ENCODE results near the gene CAMK1D.

CAMK1D gene

DNA sequence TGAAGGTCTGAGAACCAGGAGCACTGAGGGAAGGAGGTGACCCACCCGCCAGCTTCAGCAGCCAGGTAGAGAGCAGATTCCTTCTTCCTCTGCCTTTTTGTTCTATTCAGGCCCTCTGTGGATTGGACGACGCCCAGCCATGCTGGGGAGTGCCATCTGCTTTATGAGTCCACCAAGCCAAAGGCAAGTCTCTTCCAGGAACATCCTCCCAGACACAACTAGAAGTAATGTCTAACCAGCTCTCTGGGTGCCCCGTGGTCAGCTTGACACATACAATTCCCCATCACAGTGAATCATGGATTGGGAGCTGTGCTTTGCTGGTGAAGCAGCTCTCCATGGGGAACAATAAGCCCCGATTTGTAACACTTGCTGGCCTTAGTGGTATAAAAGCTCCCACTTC, 526.9 kb downstream of the CAMK1D start:
- Histone ChIP-seq H3K27me3 (ENCODE audit: control insufficient read depth in 1 of 2, insufficient read depth in 2 of 2, low read length in 2 of 2) (no peaks in the 10 kb centered on the region), H3K9me3 (ENCODE audit: control insufficient read depth in 2 of 2, low read length in 2 of 2) (no peaks in the 10 kb centered on the region), H3K36me3 (ENCODE audit: control insufficient read depth in 2 of 2, insufficient read depth in 2 of 2, low read length in 2 of 2) (no peaks in the 10 kb centered on the region), H3K27ac (ENCODE audit: low read length) (no peak overlapping the region), H3K4me1 (ENCODE audit: control insufficient read depth, insufficient read depth, low read length) (peaks cover 8% of the 10 kb centered on the region), H3K4me3 (ENCODE audit: low read length in 2 of 2) (no peak overlapping the region), H3K9ac (ENCODE audit: low read length in 2 of 2) (no peak overlapping the region)

DNA sequence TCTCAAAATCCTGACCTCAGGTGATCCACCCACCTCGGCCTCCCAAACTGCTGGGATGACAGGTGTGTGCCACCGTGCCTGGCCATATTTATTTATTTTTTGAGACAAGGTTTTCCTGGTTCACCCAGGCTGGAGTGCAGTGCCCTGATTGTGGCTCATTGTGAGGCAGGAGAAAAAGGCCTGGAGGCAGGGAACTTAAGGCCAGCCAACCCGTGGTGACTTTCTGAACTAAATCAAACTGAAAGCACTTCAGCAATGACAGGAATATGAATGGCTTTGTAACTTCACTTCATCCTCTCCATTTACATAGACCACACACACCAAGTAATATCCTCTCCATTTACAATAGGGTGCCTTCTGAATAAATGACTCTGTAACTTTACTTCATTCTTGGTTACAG, 527.8 kb downstream of the CAMK1D start:
- no peaks in the 10 kb centered on the region for H3K9me3 ChIP-seq (ENCODE audit: control insufficient read depth in 2 of 2, low read length in 2 of 2)
- no peaks in the 10 kb centered on the region for H3K27me3 ChIP-seq (ENCODE audit: control insufficient read depth in 1 of 2, insufficient read depth in 2 of 2, low read length in 2 of 2)
- H3K9ac ChIP-seq (ENCODE audit: low read length in 2 of 2): no peak overlapping the region
- peaks cover 8% of the 10 kb centered on the region for H3K4me1 ChIP-seq (ENCODE audit: control insufficient read depth, insufficient read depth, low read length)
- no peak overlapping the region for H3K4me3 ChIP-seq (ENCODE audit: low read length in 2 of 2)
- no peaks in the 10 kb centered on the region for H3K36me3 ChIP-seq (ENCODE audit: control insufficient read depth in 2 of 2, insufficient read depth in 2 of 2, low read length in 2 of 2)
- no peak overlapping the region for H3K27ac ChIP-seq (ENCODE audit: low read length)

GRCh38 chr10:12880423-12880822, 531.1 kb downstream of the CAMK1D start:
- Histone ChIP-seq H3K4me1 (ENCODE audit: control insufficient read depth, insufficient read depth, low read length) (peaks cover 3% of the 10 kb centered on the region), H3K36me3 (ENCODE audit: control insufficient read depth in 2 of 2, insufficient read depth in 2 of 2, low read length in 2 of 2) (no peaks in the 10 kb centered on the region), H3K9ac (ENCODE audit: low read length in 2 of 2) (no peak overlapping the region), H3K9me3 (ENCODE audit: control insufficient read depth in 2 of 2, low read length in 2 of 2) (no peaks in the 10 kb centered on the region), H3K4me3 (ENCODE audit: low read length in 2 of 2) (no peak overlapping the region), H3K27me3 (ENCODE audit: control insufficient read depth in 1 of 2, insufficient read depth in 2 of 2, low read length in 2 of 2) (no peaks in the 10 kb centered on the region), H3K27ac (ENCODE audit: low read length) (no peak overlapping the region)

DNA sequence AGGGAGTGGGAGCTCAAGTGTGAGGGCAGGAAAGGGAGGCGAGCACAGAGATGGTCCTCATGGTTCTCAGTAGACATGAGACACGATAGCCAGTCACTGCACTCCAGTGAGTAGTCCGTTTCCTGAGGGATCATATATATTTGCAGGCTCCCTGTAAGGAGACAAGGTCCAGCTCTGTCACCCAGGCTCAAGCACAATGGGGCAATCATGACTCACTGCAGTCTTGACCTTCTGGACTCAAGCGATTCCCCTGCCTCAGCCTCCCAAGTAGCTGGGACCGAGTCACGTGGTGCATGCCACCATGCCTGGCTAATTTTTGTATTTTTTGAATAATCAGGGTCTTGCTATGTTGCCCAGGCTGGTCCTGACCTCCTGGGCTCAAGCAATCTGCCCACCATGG, 535.5 kb downstream of the CAMK1D start:
- peaks cover 4% of the 10 kb centered on the region for H3K4me1 ChIP-seq (ENCODE audit: control insufficient read depth, insufficient read depth, low read length)
- H3K9me3 ChIP-seq (ENCODE audit: control insufficient read depth in 2 of 2, low read length in 2 of 2): no peaks in the 10 kb centered on the region
- H3K9ac ChIP-seq (ENCODE audit: low read length in 2 of 2): no peak overlapping the region
- H3K27ac ChIP-seq (ENCODE audit: low read length): no peak overlapping the region
- H3K27me3 ChIP-seq (ENCODE audit: control insufficient read depth in 1 of 2, insufficient read depth in 2 of 2, low read length in 2 of 2): no peaks in the 10 kb centered on the region
- H3K4me3 ChIP-seq (ENCODE audit: low read length in 2 of 2): no peak overlapping the region
- H3K36me3 ChIP-seq (ENCODE audit: control insufficient read depth in 2 of 2, insufficient read depth in 2 of 2, low read length in 2 of 2): no peaks in the 10 kb centered on the region

Measured in stomach smooth muscle (tissue), 2 donors.